ENCODE data around the gene FBXL7.

The FBXL7 gene

GRCh38 chr5:15638296-15638695 is 138.3 kb downstream of the FBXL7 start:
- no peaks in the 10 kb centered on the region for H3K36me3 ChIP-seq (ENCODE audit: control insufficient read depth in 2 of 2, insufficient read depth in 2 of 2, low read length in 2 of 2)
- no peak overlapping the region for H3K27ac ChIP-seq (ENCODE audit: low read depth in 2 of 2, low read length in 2 of 2)
- no peak overlapping the region for H3K4me3 ChIP-seq (ENCODE audit: low read length in 2 of 2)
- H3K9ac ChIP-seq (ENCODE audit: low read depth in 1 of 2, low read length in 2 of 2): no peak overlapping the region
- no peaks in the 10 kb centered on the region for H3K27me3 ChIP-seq (ENCODE audit: control insufficient read depth in 2 of 2, insufficient read depth in 2 of 2, low read length in 2 of 2)
- no peaks in the 10 kb centered on the region for H3K4me1 ChIP-seq (ENCODE audit: control insufficient read depth in 2 of 2, insufficient read depth in 2 of 2, low read length in 2 of 2)
- no peaks in the 10 kb centered on the region for H3K9me3 ChIP-seq (ENCODE audit: control insufficient read depth in 2 of 2, low read length in 2 of 2)

GRCh38 chr5:15639288-15639687 is 139.3 kb downstream of the FBXL7 start:
- no peaks in the 10 kb centered on the region for H3K4me1 ChIP-seq (ENCODE audit: control insufficient read depth in 2 of 2, insufficient read depth in 2 of 2, low read length in 2 of 2)
- H3K4me3 ChIP-seq (ENCODE audit: low read length in 2 of 2): no peak overlapping the region
- no peaks in the 10 kb centered on the region for H3K36me3 ChIP-seq (ENCODE audit: control insufficient read depth in 2 of 2, insufficient read depth in 2 of 2, low read length in 2 of 2)
- no peaks in the 10 kb centered on the region for H3K27me3 ChIP-seq (ENCODE audit: control insufficient read depth in 2 of 2, insufficient read depth in 2 of 2, low read length in 2 of 2)
- no peaks in the 10 kb centered on the region for H3K9me3 ChIP-seq (ENCODE audit: control insufficient read depth in 2 of 2, low read length in 2 of 2)
- H3K9ac ChIP-seq (ENCODE audit: low read depth in 1 of 2, low read length in 2 of 2): no peak overlapping the region
- H3K27ac ChIP-seq (ENCODE audit: low read depth in 2 of 2, low read length in 2 of 2): no peak overlapping the region

- no peaks in the 10 kb centered on the region for H3K9me3 ChIP-seq (ENCODE audit: control insufficient read depth in 2 of 2, low read length in 2 of 2)
- H3K9ac ChIP-seq (ENCODE audit: low read depth in 1 of 2, low read length in 2 of 2): no peak overlapping the region
- H3K4me3 ChIP-seq (ENCODE audit: low read length in 2 of 2): no peak overlapping the region
- H3K36me3 ChIP-seq (ENCODE audit: control insufficient read depth in 2 of 2, insufficient read depth in 2 of 2, low read length in 2 of 2): no peaks in the 10 kb centered on the region
- no peaks in the 10 kb centered on the region for H3K4me1 ChIP-seq (ENCODE audit: control insufficient read depth in 2 of 2, insufficient read depth in 2 of 2, low read length in 2 of 2)
- H3K27ac ChIP-seq (ENCODE audit: low read depth in 2 of 2, low read length in 2 of 2): no peak overlapping the region
- H3K27me3 ChIP-seq (ENCODE audit: control insufficient read depth in 2 of 2, insufficient read depth in 2 of 2, low read length in 2 of 2): no peaks in the 10 kb centered on the region
Measured at GRCh38 chr5:15640116-15640515, 140.1 kb downstream of the FBXL7 start.

- H3K27me3 ChIP-seq (ENCODE audit: control insufficient read depth in 2 of 2, insufficient read depth in 2 of 2, low read length in 2 of 2): no peaks in the 10 kb centered on the region
- H3K4me3 ChIP-seq (ENCODE audit: low read length in 2 of 2): no peak overlapping the region
- H3K4me1 ChIP-seq (ENCODE audit: control insufficient read depth in 2 of 2, insufficient read depth in 2 of 2, low read length in 2 of 2): no peaks in the 10 kb centered on the region
- no peaks in the 10 kb centered on the region for H3K9me3 ChIP-seq (ENCODE audit: control insufficient read depth in 2 of 2, low read length in 2 of 2)
- no peak overlapping the region for H3K9ac ChIP-seq (ENCODE audit: low read depth in 1 of 2, low read length in 2 of 2)
- no peaks in the 10 kb centered on the region for H3K36me3 ChIP-seq (ENCODE audit: control insufficient read depth in 2 of 2, insufficient read depth in 2 of 2, low read length in 2 of 2)
- H3K27ac ChIP-seq (ENCODE audit: low read depth in 2 of 2, low read length in 2 of 2): no peak overlapping the region
Measured at GRCh38 chr5:15643731-15644130, 143.8 kb downstream of the FBXL7 start.

- Histone ChIP-seq H3K27me3 (ENCODE audit: control insufficient read depth in 2 of 2, insufficient read depth in 2 of 2, low read length in 2 of 2) (no peaks in the 10 kb centered on the region), H3K4me1 (ENCODE audit: control insufficient read depth in 2 of 2, insufficient read depth in 2 of 2, low read length in 2 of 2) (no peaks in the 10 kb centered on the region), H3K9me3 (ENCODE audit: control insufficient read depth in 2 of 2, low read length in 2 of 2) (no peaks in the 10 kb centered on the region), H3K9ac (ENCODE audit: low read depth in 1 of 2, low read length in 2 of 2) (no peak overlapping the region), H3K4me3 (ENCODE audit: low read length in 2 of 2) (no peak overlapping the region), H3K27ac (ENCODE audit: low read depth in 2 of 2, low read length in 2 of 2) (no peak overlapping the region), H3K36me3 (ENCODE audit: control insufficient read depth in 2 of 2, insufficient read depth in 2 of 2, low read length in 2 of 2) (no peaks in the 10 kb centered on the region)
Measured at GRCh38 chr5:15645381-15646160, 145.6 kb downstream of the FBXL7 start.

- Histone ChIP-seq H3K4me1 (ENCODE audit: control insufficient read depth in 2 of 2, insufficient read depth in 2 of 2, low read length in 2 of 2) (no peaks in the 10 kb centered on the region), H3K36me3 (ENCODE audit: control insufficient read depth in 2 of 2, insufficient read depth in 2 of 2, low read length in 2 of 2) (no peaks in the 10 kb centered on the region), H3K9ac (ENCODE audit: low read depth in 1 of 2, low read length in 2 of 2) (no peak overlapping the region), H3K27me3 (ENCODE audit: control insufficient read depth in 2 of 2, insufficient read depth in 2 of 2, low read length in 2 of 2) (no peaks in the 10 kb centered on the region), H3K9me3 (ENCODE audit: control insufficient read depth in 2 of 2, low read length in 2 of 2) (no peaks in the 10 kb centered on the region), H3K27ac (ENCODE audit: low read depth in 2 of 2, low read length in 2 of 2) (no peak overlapping the region), H3K4me3 (ENCODE audit: low read length in 2 of 2) (no peak overlapping the region)
Measured at GRCh38 chr5:15646371-15646770, 146.4 kb downstream of the FBXL7 start.

GRCh38 chr5:15647251-15647650 is 147.3 kb downstream of the FBXL7 start:
- Histone ChIP-seq H3K9me3 (ENCODE audit: control insufficient read depth in 2 of 2, low read length in 2 of 2) (no peaks in the 10 kb centered on the region), H3K4me1 (ENCODE audit: control insufficient read depth in 2 of 2, insufficient read depth in 2 of 2, low read length in 2 of 2) (no peaks in the 10 kb centered on the region), H3K27me3 (ENCODE audit: control insufficient read depth in 2 of 2, insufficient read depth in 2 of 2, low read length in 2 of 2) (no peaks in the 10 kb centered on the region), H3K4me3 (ENCODE audit: low read length in 2 of 2) (no peak overlapping the region), H3K27ac (ENCODE audit: low read depth in 2 of 2, low read length in 2 of 2) (no peak overlapping the region), H3K9ac (ENCODE audit: low read depth in 1 of 2, low read length in 2 of 2) (no peak overlapping the region), H3K36me3 (ENCODE audit: control insufficient read depth in 2 of 2, insufficient read depth in 2 of 2, low read length in 2 of 2) (no peaks in the 10 kb centered on the region)

GRCh38 chr5:15650266-15650665 is 150.3 kb downstream of the FBXL7 start:
- Histone ChIP-seq H3K9me3 (ENCODE audit: control insufficient read depth in 2 of 2, low read length in 2 of 2) (no peaks in the 10 kb centered on the region), H3K9ac (ENCODE audit: low read depth in 1 of 2, low read length in 2 of 2) (no peak overlapping the region), H3K27ac (ENCODE audit: low read depth in 2 of 2, low read length in 2 of 2) (no peak overlapping the region), H3K27me3 (ENCODE audit: control insufficient read depth in 2 of 2, insufficient read depth in 2 of 2, low read length in 2 of 2) (no peaks in the 10 kb centered on the region), H3K4me1 (ENCODE audit: control insufficient read depth in 2 of 2, insufficient read depth in 2 of 2, low read length in 2 of 2) (no peaks in the 10 kb centered on the region), H3K4me3 (ENCODE audit: low read length in 2 of 2) (no peak overlapping the region), H3K36me3 (ENCODE audit: control insufficient read depth in 2 of 2, insufficient read depth in 2 of 2, low read length in 2 of 2) (no peaks in the 10 kb centered on the region)

- H3K4me3 ChIP-seq (ENCODE audit: low read length in 2 of 2): no peak overlapping the region
Measured at GRCh38 chr5:15654779-15655178, 154.8 kb downstream of the FBXL7 start.

GRCh38 chr5:15655683-15656082 is 155.7 kb downstream of the FBXL7 start:
- H3K4me1 ChIP-seq (ENCODE audit: control insufficient read depth in 2 of 2, insufficient read depth in 2 of 2, low read length in 2 of 2): no peaks in the 10 kb centered on the region
- H3K4me3 ChIP-seq (ENCODE audit: low read length in 2 of 2): no peak overlapping the region
- no peaks in the 10 kb centered on the region for H3K27me3 ChIP-seq (ENCODE audit: control insufficient read depth in 2 of 2, insufficient read depth in 2 of 2, low read length in 2 of 2)
- H3K9me3 ChIP-seq (ENCODE audit: control insufficient read depth in 2 of 2, low read length in 2 of 2): no peaks in the 10 kb centered on the region
- H3K9ac ChIP-seq (ENCODE audit: low read depth in 1 of 2, low read length in 2 of 2): no peak overlapping the region
- no peak overlapping the region for H3K27ac ChIP-seq (ENCODE audit: low read depth in 2 of 2, low read length in 2 of 2)
- no peaks in the 10 kb centered on the region for H3K36me3 ChIP-seq (ENCODE audit: control insufficient read depth in 2 of 2, insufficient read depth in 2 of 2, low read length in 2 of 2)

More at GRCh38 chr5:15654779-15655178, 154.8 kb downstream of the FBXL7 start:
- no peak overlapping the region for H3K27ac ChIP-seq (ENCODE audit: low read depth in 2 of 2, low read length in 2 of 2)
- no peak overlapping the region for H3K9ac ChIP-seq (ENCODE audit: low read depth in 1 of 2, low read length in 2 of 2)
- H3K4me1 ChIP-seq (ENCODE audit: control insufficient read depth in 2 of 2, insufficient read depth in 2 of 2, low read length in 2 of 2): no peaks in the 10 kb centered on the region
- H3K9me3 ChIP-seq (ENCODE audit: control insufficient read depth in 2 of 2, low read length in 2 of 2): no peaks in the 10 kb centered on the region
- no peaks in the 10 kb centered on the region for H3K27me3 ChIP-seq (ENCODE audit: control insufficient read depth in 2 of 2, insufficient read depth in 2 of 2, low read length in 2 of 2)
- no peaks in the 10 kb centered on the region for H3K36me3 ChIP-seq (ENCODE audit: control insufficient read depth in 2 of 2, insufficient read depth in 2 of 2, low read length in 2 of 2)

Data from mucosa of rectum (tissue), 2 donors.